Measurements from ENCODE around the gene POGLUT3. TPM values are rescaled to one million over a fixed set of nuclear protein-coding genes. Genes with fewer than 3 reads are reported as not detected.

POGLUT3 gene
- total and polyA plus RNA-seq, 2 experiments from 2014 or later = 8.5 to 18.8 TPM

GRCh38 chr11:108538502-108538901 is 40.3 kb upstream of the POGLUT3 start:
- no peak for TF ChIP-seq CTCF (IDR thresholded peaks at IDR 0.05; ENCODE audit: low read depth, low read length)
- H3K4me3 ChIP-seq = no peak overlapping the region
- no peaks in the 10 kb centered on the region for H3K27me3 ChIP-seq
- no peaks in the 10 kb centered on the region for H3K36me3 ChIP-seq
- no peaks in the 10 kb centered on the region for H3K9me3 ChIP-seq (ENCODE audit: low read depth)
- no peak for DNase-seq (ENCODE audit: low read depth in 1 of 2, low spot score in 1 of 2)
- peak overlapping the region; percentile 65 for H3K27ac ChIP-seq
- peaks cover 20% of the 10 kb centered on the region for H3K4me1 ChIP-seq (ENCODE audit: low read depth)

- DNase-seq (ENCODE audit: low read depth in 1 of 2, low spot score in 1 of 2) = no peak
- no peak for TF ChIP-seq CTCF (IDR thresholded peaks at IDR 0.05; ENCODE audit: low read depth, low read length)
Observed at GRCh38 chr11:108538022-108538424, 39.8 kb upstream of the POGLUT3 start.

GRCh38 chr11:108536783-108537182 is 38.6 kb upstream of the POGLUT3 start:
- TF ChIP-seq CTCF (IDR thresholded peaks at IDR 0.05; ENCODE audit: low read depth, low read length) = no peak
- no peaks in the 10 kb centered on the region for H3K27me3 ChIP-seq
- no peak overlapping the region for H3K27ac ChIP-seq
- H3K9me3 ChIP-seq (ENCODE audit: low read depth) = no peaks in the 10 kb centered on the region
- no peak overlapping the region for H3K4me3 ChIP-seq
- no peaks in the 10 kb centered on the region for H3K36me3 ChIP-seq
- no peak for DNase-seq (ENCODE audit: low read depth in 1 of 2, low spot score in 1 of 2)
- H3K4me1 ChIP-seq (ENCODE audit: low read depth) = peaks cover 17% of the 10 kb centered on the region

More at GRCh38 chr11:108538022-108538424, 39.8 kb upstream of the POGLUT3 start:
- H3K36me3 ChIP-seq = no peaks in the 10 kb centered on the region
- H3K27ac ChIP-seq = peak overlapping the region; percentile 65
- peaks cover 17% of the 10 kb centered on the region for H3K4me1 ChIP-seq (ENCODE audit: low read depth)
- no peaks in the 10 kb centered on the region for H3K9me3 ChIP-seq (ENCODE audit: low read depth)
- no peaks in the 10 kb centered on the region for H3K27me3 ChIP-seq
- H3K4me3 ChIP-seq = no peak overlapping the region

GRCh38 chr11:108535384-108535955 is 37.3 kb upstream of the POGLUT3 start:
- Histone ChIP-seq H3K27ac (no peak overlapping the region), H3K4me1 (ENCODE audit: low read depth) (peaks cover 17% of the 10 kb centered on the region), H3K27me3 (no peaks in the 10 kb centered on the region), H3K9me3 (ENCODE audit: low read depth) (no peaks in the 10 kb centered on the region), H3K4me3 (no peak overlapping the region), H3K36me3 (no peaks in the 10 kb centered on the region)
- TF ChIP-seq CTCF (IDR thresholded peaks at IDR 0.05; ENCODE audit: low read depth, low read length) = no peak
- DNase-seq (ENCODE audit: low read depth in 1 of 2, low spot score in 1 of 2) = no peak

GRCh38 chr11:108534274-108534882 is 36.2 kb upstream of the POGLUT3 start:
- H3K27ac ChIP-seq = no peak overlapping the region
- H3K4me1 ChIP-seq (ENCODE audit: low read depth) = peaks cover 17% of the 10 kb centered on the region
- no peaks in the 10 kb centered on the region for H3K27me3 ChIP-seq
- no peak for DNase-seq (ENCODE audit: low read depth in 1 of 2, low spot score in 1 of 2)
- no peak for TF ChIP-seq CTCF (IDR thresholded peaks at IDR 0.05; ENCODE audit: low read depth, low read length)
- H3K36me3 ChIP-seq = no peaks in the 10 kb centered on the region
- no peak overlapping the region for H3K4me3 ChIP-seq
- H3K9me3 ChIP-seq (ENCODE audit: low read depth) = no peaks in the 10 kb centered on the region
